Ascending aorta (tissue), 2 donors: ENCODE data around the gene POU2F2. TPM values are rescaled to one million over a fixed set of nuclear protein-coding genes. Genes with fewer than 3 reads are reported as not detected.

Experiments used
- DNase-seq, 2 donors: peaks; one replicate each; pipeline ENCODE4 v3.0.0-alpha.2; 2019; ENCODE audit warnings: low spot score in 2 of 2
- H3K27ac ChIP-seq, 2 donors: fragments of 200-600 bp; sonication (generic); one replicate each; pipeline ENCODE4 v1.5.1; 2016 to 2017; ENCODE audit warnings: mild to moderate bottlenecking in 1 of 2
- H3K27me3 ChIP-seq: fragments of 200-600 bp; sonication (generic); one replicate; pipeline ENCODE4 v1.5.1; 2017
- H3K36me3 ChIP-seq, 2 donors: fragments of 200-600 bp; sonication (generic); one replicate each; pipeline ENCODE4 v1.5.1; 2016
- H3K4me1 ChIP-seq, 2 donors: fragments of 200-600 bp; sonication (generic); one replicate each; pipeline ENCODE4 v1.5.1; 2016 to 2017; ENCODE audit warnings: mild to moderate bottlenecking in 1 of 2
- H3K4me3 ChIP-seq, 2 donors: fragments of 200-600 bp; sonication (generic); one replicate each; pipeline ENCODE4 v1.5.1; 2016 to 2017; ENCODE audit warnings: mild to moderate bottlenecking in 1 of 2
- H3K9me3 ChIP-seq, 2 donors: fragments of 200-600 bp; sonication (generic); one replicate each; pipeline ENCODE4 v1.5.1; 2016
- CTCF ChIP-seq, 3 experiments: fragments of 200-600 bp in 2 of 3; fragments of 450-650 bp in 1 of 3; sonication (generic) in 2 of 3; IDR thresholded peaks; one replicate each; pipeline ENCODE4 v1.5.1; 2016 to 2019; ENCODE audit warnings: antibody characterized with exemption in 3 of 3, mild to moderate bottlenecking in 1 of 3, moderate library complexity in 1 of 3
- intact Hi-C: fragments of 100-400 bp; cut with DNase I; formaldehyde crosslinking; loops from one replicate; pipeline ENCODE4 v1.15.1; 2023
- total RNA-seq: library from RNA; depleted of rRNA; stranded (reverse); fragments of >200 nt; gene quantifications from one replicate; pipeline ENCODE4 v1.1.0, GENCODE V29; 2016

POU2F2 gene
- total RNA-seq, 1 donor from 2014 or later: not detected

- H3K9me3 ChIP-seq: no peaks in the 10 kb centered on the region
- DNase-seq: no peak
- TF ChIP-seq CTCF (IDR thresholded peaks at IDR 0.05): no peak
- no peaks in the 10 kb centered on the region for H3K27me3 ChIP-seq
- no peaks in the 10 kb centered on the region for H3K4me1 ChIP-seq
- H3K4me3 ChIP-seq: no peak overlapping the region
- H3K36me3 ChIP-seq: peaks cover 36 to 65% of the 10 kb centered on the region in 2 donors
- intact Hi-C loops: no loop called here
- H3K27ac ChIP-seq: no peak overlapping the region
These were observed 78.0 kb downstream of the POU2F2 start for GRCh38 chr19:42054205-42054604.

GRCh38 chr19:42053037-42053935 is 79.0 kb downstream of the POU2F2 start:
- Histone ChIP-seq H3K27me3 (no peaks in the 10 kb centered on the region), H3K27ac (no peak overlapping the region), H3K36me3 (peaks cover 35 to 60% of the 10 kb centered on the region in 2 donors), H3K4me1 (no peaks in the 10 kb centered on the region), H3K4me3 (no peak overlapping the region), H3K9me3 (no peaks in the 10 kb centered on the region)
- no peak for DNase-seq
- no peak for TF ChIP-seq CTCF (IDR thresholded peaks at IDR 0.05)
- intact Hi-C loops: no loop called here

GRCh38 chr19:42052241-42052863 is 79.9 kb downstream of the POU2F2 start:
- H3K27me3 ChIP-seq: no peaks in the 10 kb centered on the region
- H3K4me3 ChIP-seq: no peak overlapping the region
- no peak for DNase-seq
- H3K27ac ChIP-seq: no peak overlapping the region
- intact Hi-C loops: no loop called here
- peaks cover 26 to 58% of the 10 kb centered on the region in 2 donors for H3K36me3 ChIP-seq
- no peaks in the 10 kb centered on the region for H3K4me1 ChIP-seq
- H3K9me3 ChIP-seq: no peaks in the 10 kb centered on the region
- TF ChIP-seq CTCF (IDR thresholded peaks at IDR 0.05): no peak

GRCh38 chr19:42051166-42052115 is 80.8 kb downstream of the POU2F2 start:
- no peaks in the 10 kb centered on the region for H3K4me1 ChIP-seq
- no peak overlapping the region for H3K27ac ChIP-seq
- H3K27me3 ChIP-seq: no peaks in the 10 kb centered on the region
- TF ChIP-seq CTCF (IDR thresholded peaks at IDR 0.05): no peak
- intact Hi-C loops: no loop called here
- H3K9me3 ChIP-seq: no peaks in the 10 kb centered on the region
- no peak overlapping the region for H3K4me3 ChIP-seq
- H3K36me3 ChIP-seq: peaks cover 18 to 50% of the 10 kb centered on the region in 2 donors
- no peak for DNase-seq

- peaks cover 16 to 51% of the 10 kb centered on the region in 2 donors for H3K36me3 ChIP-seq
- H3K4me3 ChIP-seq: no peak overlapping the region
- no peaks in the 10 kb centered on the region for H3K27me3 ChIP-seq
- intact Hi-C loops: no loop called here
- DNase-seq: no peak
- no peak overlapping the region for H3K27ac ChIP-seq
- H3K9me3 ChIP-seq: no peaks in the 10 kb centered on the region
- no peaks in the 10 kb centered on the region for H3K4me1 ChIP-seq
- no peak for TF ChIP-seq CTCF (IDR thresholded peaks at IDR 0.05)
These were observed 83.3 kb downstream of the POU2F2 start for GRCh38 chr19:42048992-42049391.
